Retina (tissue), 1 donor: ENCODE data around the gene ZIC1.

Experiments used
- DNase-seq: peaks from one replicate; pipeline ENCODE4 v3.0.0-alpha.2; 2016

Gene ZIC1

DNA sequence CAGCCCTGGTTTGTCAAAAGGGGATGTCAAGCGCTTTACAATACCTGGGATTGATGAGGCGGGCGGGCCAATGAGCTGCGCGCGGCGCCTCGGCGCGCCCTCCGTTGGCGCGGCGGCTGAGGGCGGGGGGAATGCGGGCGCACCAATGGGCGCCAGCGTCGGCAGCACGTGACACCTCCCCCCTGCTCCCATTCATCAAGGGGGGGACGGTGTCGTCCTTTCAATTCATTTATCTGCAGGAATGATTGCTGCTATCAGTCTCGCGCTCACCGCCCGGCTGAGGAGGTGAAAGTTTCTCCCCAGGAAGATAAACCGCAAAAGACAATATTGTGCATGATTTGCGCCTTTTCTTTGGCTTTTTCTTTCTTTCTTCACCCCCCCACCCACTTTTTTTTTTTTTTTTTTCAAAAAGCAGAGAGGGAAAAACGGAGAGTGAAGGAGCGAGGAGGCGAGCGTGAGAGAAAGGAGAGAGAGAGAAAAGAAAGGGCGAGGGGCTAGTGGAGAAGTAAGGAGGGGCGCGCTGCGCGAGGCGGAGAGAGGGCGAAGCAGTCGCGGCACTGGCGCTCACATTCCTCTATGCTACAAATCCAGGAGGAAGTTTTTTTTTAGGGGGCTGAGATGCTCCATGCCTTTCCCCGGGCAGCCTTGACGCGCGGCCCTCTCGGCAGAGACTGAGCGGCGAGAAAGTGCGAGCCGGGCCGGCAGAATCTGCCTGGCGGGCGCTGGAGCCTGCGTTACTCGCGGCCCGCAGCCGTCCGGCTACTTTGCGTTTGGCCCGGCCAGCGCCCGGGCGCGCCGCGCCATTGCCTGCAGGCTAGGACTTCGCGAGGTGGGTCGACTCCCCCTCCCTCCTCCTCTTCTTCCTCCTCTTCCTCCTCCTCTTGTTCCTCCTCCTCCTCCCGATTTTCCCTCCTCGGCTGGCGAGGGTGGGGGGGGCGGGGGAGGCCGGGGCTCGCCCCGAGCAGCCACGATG, at the start of gene ZIC1:
TSS of gene ZIC1 (plus strand) at position 223 of the 973 bp plus-strand sequence. CDS start at position 971, 748 bp downstream.
- peak; percentile 93 for DNase-seq

DNA sequence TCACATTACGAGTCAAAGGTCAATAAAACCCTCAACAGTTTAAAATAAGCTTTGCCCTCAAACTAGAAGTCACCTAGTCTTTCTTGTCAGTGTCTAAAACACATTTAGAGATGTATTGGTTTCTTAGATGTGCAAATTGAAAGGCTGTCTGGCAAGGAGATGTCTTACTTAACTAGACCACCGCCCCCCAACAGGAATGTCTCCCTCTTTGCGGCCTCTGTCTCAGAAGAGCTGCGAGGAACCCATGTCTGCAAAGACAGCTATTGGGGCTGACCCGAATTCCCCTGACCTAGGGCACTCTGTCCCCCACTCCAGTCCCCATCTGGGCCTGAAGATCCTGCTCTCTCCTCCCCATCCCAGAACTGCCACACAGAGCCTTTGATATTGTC, 49.1 kb upstream of the ZIC1 start:
- no peak for DNase-seq

DNA sequence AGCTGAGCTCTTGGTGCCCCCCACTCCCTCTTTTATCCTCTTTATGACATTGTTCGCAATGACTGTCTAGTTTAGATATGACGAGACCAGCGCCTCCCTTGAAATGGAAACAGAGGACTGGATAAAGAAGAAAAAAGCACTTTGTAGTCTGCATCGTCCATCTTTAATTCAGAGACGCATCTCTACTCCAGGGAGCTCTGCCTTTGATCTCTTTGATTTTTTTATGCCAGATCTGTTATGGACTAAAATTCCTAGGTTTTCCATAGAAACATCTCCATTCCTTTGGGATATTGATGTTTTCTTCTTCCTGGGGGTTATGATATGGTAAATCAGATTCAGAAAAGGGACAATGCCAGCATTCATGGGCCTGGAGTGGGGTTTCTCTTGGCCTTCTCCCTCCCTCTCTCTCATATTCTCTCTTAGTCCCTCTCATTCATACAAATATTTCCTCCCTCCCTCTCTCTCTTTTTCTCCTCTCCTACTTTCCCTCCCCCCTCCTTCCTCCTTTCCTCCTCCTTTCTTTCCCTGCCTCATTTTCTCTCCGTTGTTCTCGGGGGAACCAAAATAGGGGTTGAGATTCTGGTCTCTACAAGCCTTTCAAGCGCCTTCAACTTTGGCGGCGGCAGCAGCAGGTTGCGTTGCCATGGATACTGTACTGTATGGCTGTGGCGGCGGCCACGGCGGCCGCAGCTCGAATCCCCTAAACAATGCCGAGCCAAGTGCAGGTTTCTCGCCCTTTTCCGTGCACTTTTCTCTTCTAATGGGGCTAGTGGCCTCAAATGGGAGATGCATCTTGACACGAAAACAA, 48.3 kb upstream of the ZIC1 start:
- DNase-seq: peak; percentile 76

DNA sequence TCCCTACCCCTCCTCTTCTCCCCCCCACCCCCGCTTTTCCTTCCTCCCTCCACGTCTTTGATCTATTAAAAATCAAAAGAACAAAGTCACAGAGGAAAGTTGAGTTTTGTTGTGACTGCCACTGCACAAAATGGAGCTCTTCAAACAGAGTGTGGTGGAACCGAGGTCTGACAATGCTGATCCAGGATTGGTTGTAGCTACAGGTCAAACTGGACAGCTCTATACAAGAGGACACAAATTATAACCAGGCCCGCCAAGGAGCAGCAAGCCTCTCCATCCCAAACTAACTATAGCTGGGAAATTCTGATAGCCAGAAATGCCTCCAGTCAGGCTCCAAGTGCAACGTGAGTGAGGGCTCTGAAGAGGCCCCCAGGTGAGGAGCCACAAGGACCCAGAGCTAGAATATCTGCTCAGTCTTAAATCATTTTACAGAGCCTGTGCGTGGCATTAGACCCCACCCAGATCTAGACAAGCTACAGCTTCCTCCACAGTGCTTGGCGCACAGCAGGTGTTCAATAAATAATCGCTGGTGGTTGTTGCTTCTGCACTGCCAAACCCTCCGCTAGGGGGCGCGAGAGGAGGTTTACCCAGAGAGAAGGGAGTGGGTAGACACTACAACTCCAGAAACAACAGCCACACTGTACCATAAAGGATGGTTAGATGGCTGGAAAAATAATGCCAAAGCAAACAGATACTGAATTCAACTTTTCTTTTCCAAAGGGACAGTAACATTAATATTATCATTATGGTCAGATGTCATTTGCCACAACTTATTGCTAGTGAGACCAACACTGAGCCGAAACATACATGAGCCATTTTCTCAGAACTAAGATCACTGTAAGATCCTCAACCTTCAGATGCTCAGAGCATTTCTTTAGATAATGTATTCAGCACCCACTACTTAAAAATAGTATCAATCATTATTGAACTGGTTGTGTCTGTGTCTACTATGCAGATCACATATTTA, 47.4 kb upstream of the ZIC1 start:
- peak; percentile 52 for DNase-seq

DNA sequence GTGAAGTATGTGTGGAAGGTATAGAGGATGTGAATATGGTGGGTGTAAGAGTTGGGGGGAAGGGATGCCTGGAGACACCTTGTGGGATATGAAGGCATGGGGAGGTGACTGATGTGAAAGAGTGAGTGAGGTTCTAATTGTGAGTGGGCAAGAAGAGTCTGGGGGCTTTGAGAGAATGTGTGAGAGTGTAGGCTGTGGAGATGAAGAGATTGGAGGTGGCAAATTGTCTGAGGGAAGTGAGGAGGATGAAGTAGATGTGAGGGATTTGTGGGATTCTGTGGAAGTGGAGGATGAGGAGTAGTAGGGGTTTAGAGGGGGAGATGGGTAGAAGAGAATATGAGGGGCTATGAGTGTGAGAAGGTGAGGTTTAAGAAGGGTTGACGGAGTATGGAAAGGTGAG, 44.4 kb upstream of the ZIC1 start:
- DNase-seq: no peak

DNA sequence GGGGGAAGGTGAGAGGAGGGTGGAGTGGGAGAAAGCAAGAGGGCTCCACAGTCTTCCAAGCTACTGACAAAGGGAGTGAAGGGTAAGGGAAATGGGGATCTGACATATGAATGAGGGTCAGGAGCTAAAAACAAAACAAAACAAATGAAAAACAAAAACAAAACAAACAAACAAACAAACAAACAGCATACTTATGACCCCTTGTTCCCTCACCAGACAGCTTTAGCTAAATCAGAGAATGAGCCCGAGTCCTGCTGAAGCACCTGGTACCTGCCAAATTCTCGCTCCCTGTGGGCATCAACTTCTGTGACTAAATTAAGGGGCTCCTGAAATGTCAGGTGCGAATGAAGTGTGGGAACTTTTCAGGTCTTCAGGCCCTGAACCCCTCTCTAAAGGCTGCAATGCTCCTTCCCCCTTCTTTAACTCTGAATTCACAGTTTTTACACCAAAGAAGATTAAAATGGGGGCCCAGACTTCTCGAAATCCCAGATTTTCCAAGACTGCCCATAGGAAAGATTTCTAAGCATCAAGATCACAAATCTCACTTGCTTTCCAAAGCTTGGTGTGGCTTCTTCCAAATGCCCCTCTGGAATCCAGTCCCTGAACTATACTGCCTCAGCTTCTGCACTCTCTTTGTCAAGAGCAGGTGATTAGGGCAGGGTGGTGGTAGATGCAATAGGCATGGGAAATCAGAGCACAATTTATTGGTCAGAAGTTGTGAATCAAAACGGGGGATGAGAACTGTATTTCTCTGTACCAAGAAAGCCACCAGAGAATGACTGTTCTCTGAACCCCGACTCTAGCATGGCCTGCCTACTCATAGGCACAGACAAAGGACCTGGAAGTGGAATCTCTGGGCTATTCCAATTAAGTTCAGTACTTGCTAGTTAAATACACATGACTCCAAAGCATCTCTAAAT, 43.7 kb upstream of the ZIC1 start:
- DNase-seq: no peak

DNA sequence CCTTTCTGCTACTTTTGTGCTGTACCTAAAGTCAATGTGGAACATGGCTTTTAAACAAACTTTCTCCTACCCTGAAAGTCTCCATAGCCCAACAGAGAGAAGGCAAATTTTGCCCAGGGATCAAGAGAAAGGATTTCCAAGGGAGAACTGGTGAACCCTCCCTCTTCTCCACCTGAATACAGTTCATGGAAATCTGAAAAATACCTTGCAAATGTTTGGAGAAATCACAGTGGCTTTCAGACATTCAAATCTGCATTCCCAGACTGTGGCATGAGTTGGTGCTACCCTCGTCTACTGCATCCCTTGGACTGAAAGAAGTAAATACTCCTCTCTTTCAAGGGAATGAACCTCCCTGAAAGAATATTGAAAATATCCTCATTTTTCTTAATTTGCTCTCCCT, 41.5 kb upstream of the ZIC1 start:
- DNase-seq: no peak

DNA sequence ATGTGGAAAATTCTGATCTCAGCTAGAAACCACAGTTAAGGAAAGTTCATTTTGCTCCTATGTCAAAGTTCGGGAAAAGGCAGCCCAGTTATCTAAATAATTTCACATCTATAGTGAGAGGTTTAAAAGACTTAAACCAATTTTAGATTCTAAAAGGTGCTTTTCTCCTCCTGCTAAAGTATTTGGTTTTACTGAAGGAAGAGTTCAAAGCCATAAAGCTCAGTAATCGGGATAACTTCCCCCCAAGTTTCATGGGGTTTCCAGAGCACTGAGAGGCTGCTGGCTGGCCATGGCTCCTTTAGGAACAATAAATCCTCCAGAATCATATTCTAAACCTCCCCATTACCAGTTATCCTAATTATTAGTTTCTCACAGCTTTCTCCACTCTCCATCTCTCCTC, 41.0 kb upstream of the ZIC1 start:
- DNase-seq: peak; percentile 60

DNA sequence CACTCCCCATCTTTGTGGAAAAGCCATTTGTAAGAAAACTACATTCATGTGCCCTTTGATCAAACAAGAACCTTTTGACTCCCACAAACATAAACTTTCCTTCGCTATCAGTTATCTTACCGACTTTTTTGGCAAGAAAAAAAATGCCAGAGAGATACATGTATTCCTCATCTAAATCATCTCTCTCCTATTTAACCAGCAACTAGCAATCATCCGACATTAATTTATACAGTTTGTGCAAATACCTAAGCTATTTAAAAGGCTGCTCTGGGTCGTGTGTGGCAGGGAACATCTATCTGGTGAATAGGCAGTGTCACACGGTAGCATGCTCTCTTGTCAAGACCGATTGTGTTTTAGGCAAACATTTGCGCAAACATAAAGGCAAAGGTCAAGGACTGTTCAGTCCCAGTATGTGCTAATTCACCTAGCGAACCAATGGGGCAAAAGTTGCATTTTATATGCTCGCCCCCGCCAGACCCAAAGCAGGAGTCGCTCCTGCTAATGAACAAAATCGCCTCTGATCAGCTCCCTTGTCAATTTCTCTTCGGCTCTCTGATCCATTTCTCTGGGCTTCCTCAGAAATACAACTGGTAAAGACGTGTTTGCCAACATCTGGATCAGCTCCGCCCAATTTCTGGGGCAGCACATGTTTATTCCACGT, 40.5 kb upstream of the ZIC1 start:
- peak; percentile 72 for DNase-seq

DNA sequence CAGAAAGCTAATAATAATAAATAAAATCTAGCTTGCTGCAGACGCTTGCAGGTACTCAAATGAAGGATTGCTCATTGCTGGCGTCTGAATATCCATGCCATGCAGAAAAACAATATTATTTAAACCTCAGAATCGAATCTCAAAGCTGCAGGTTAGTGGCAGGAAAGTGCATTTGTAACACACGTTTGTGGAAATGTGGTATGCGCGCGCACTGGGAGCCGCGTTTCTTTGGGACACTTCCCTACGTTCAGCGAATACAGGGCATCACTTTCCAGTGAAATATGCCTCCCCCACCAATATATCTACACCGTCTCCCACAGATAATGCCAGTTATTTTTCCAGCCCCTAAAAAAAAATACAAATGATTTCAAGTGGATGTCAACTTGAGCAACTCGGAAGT, 39.9 kb upstream of the ZIC1 start:
- peak; percentile 66 for DNase-seq

DNA sequence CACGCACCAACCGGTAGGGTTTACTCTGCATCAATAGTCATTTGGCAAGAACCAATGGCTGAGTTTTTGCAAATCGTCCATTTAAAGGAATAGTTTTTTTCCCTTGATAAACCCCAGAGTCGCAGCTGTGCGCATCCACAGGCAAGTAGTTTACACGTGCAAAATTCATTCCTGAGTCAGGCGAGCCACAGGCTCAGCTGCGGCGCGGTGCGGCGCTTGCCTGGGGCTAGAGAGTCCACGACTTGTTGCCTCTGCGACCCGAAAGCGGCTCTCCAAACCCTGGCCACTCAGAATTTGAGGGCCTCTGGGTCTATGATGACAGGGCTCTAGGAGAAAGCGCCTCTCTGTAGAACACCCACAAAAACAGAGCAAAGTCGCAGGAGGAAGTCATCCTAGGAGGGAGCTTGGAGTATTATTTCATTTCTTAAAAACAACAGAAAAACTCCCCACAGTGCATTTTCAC, 39.5 kb upstream of the ZIC1 start:
- peak; percentile 83 for DNase-seq

DNA sequence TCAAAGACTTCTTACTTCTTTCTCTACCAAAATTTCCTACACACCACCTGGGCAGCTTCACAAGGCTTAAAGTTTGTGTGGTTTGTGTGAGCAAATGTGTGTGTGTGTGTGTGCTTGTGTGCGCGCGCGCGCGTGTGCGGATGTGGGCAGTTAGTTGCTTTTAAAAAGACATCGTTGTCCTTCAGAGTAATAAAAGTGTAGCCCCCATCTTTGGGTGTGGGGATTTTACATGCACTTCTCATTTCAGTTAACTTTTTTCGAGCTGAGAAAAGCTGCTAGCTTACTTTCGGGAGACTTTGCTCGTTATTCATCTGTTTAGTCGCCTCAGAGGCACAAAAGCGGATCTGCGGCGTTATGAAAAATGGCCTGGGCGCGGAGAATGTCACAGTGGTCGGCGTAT, 38.8 kb upstream of the ZIC1 start:
- peak; percentile 68 for DNase-seq

DNA sequence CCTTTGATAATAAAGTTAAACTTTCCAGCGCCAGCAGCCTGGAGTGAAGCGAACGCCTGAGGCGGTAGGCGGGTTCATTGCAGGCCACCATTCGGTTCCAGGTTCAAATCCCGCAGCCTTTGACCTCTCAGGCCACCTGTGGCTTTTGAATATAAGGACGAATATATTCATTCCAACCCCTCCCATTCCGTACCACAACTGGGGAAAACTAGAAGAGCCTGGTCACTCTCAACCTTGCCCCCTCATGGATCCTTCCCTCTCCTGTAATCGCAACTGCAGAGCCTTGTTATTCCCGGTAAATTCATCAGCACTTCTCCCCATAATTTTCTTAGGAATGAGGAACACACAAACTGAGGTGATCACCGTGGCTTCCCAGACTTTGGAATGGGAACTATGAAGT, 38.0 kb upstream of the ZIC1 start:
- no peak for DNase-seq

DNA sequence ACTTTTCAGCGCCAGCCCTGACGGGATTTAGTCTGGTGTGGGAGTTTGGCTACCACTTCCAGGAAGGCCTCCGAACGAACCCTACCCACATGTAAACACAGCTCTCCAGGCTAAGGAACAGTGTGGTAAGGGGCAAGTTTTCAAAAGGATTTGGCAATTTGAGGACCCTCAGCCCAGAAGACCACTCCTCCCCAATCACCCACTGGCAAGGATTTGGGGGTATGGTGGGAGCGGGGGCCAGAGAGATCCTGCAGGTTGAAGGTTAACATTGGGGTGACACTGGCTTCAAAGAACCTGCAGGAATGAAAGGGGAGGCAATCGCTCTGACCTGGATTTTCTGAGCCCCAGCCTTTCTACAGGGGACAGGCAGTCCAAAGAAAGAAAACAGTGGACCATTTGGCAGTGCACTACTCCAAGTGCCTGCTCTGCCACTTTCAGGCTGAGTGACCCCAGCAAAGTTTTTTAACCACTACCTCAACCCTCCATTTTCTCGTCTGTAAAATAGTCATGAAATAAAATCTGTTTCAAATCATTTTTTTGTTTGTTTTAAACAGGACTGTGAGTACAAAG, 37.3 kb upstream of the ZIC1 start:
- peak; percentile 28 for DNase-seq

DNA sequence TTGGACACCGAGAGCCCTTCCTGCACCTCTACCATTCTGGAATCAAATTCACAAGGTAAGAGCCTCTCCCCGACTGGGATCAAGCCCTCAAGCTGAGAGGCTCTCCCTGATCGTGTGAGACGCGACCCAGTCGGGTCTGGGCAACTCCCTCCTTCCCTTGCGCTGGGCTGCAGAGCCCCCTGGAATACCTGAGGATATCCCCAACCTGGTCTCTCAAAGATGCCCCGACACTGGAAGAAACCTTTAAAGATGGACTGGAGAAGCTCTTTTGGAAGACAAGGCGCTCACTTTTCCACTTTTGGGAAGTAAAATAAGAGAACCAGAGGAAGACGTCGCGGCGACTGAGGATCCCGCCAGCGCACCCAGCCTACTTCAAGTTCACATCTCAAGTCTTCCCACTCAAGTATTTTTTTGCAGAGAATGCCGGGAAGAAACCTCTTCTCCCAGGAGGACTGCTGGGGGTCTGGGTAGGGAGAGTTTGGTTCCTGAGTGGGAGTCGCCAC, 36.6 kb upstream of the ZIC1 start:
- DNase-seq: peak; percentile 52

DNA sequence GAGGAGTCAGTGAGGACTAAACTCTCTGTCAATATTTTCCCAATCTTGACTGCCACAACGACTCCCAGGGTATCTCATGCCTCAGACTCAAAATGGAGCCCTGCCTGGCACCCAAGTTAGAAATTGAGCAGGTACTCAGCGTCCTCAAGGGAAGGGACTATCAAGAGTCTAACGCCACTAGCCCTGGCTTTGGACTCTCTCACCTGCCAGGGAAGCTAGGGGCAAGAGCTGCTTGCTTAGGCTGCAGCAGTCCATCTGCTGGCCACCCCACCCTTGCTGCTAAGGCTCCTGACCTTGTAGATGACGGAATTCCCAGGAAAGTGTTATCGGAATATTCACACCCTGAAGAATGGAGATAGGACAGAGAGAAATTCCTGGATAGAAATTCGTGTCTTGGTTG, 35.9 kb upstream of the ZIC1 start:
- DNase-seq: no peak

DNA sequence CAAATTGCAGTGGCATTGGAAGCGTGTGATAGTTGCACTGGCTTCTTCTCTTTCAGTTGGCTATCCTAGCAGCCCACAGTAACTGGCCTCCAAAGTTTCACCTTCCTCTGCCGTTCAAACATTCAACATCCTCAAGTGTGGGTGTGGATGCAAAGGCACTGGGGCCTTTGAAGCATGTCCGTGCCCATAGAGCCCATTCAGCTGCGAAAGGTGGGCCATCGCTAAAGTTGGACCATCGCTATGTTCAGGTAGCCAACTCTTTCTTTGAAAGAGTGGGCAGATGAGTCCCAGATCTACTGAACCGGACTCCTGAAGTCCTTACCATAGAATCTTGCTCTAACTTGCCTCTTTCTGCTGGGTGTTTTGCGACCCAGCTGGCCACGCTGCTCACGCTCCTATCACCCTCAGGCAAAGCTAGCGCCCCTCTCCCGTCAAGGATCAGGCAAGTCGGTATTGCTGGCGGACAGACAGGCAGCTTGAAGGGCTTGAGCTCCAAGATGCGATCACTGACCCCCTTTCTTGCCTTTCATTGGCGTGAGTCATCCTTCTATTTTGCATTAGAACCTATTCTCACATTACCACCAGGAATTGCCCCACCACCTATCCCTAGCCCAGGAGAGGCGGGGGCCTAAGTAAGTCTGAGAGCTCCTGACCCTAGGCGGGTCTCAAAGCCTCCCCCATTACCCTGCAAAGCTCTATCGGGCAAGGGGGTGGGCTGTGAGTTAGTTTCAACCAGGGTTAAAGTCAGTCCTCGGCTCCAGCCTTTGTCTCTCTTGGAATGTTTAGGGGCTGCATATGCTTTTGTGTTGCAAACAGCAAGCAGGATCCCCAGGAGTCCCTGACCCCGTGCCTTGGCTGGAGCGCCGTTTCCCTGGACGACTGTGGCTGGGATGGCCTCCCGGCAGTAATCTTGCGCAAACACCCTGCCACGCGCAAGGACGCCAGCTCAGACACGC, 31.5 kb upstream of the ZIC1 start:
- peak; percentile 68 for DNase-seq

DNA sequence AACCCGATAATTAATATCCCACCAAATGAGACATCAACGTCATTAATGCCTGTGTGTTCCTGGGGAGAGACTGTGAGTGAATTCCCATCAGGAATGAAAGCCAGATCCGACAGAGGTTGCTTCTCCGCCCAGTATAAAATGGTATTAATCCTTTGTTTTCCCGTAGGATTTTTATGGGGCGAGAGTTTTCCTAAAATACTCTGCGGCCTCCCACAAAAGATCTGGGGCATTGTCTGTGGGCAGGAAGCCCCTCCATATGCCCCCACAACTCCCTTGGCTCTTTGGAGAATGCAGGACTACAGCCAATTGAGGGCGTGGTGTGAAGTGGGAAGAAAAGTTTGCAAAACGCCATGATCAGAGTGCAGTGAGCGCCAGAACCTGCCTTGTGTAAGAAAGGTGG, 29.5 kb upstream of the ZIC1 start:
- no peak for DNase-seq

DNA sequence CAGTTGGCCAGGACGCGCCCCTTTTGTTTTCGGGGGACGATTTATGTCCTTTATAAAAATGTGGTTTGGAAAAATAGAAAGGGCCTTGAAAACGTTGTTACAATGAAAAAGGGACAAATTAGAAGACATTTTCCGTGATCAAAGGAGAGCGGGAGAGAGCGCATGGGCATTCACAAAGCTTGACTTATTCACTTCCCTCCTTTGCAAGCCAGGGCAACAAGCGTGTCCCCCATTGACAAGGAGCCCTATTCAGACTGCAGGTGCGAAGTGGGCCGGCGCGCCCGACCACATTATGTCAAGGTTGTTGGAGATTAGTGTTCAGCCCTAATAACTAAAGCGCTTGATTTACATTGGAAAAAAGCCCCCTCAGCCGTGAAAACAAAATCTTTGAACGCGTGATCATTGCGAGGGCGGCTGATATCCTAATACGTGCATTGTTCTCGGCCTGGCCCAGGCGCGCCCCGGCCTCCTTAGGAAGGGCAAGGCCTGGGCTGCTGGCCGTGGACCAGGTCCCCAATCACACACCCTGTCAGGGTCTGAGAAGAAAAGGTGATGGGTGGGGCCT, 28.7 kb upstream of the ZIC1 start:
- DNase-seq: peak; percentile 54
